D721Med (cell line): ENCODE results near the gene ZNF486.
"Not testable (repeated sequence)": the region's sequence is repeated elsewhere in the genome, so short reads cannot be mapped to it uniquely, and the experiment has no call there.

Experiments
- DNase-seq: peaks from one replicate; pipeline ENCODE4 v3.0.0; 2011; ENCODE audit warnings: low spot score; ENCODE audit not compliant: insufficient read length
- FAIRE-seq: peaks from 2 replicates; lab custom pipeline; 2011; peaks lifted over from hg19 to GRCh38; lab: Jason Lieb, UNC
- TF ChIP-seq, protein P1 (sequence below): IDR thresholded peaks from 2 replicates; pipeline ENCODE4 v1.5.1; 2012; ENCODE audit warnings: mild to moderate bottlenecking, control low read depth; ENCODE audit not compliant: insufficient read depth; ENCODE audit errors: missing control alignments

The ZNF486 gene

DNA sequence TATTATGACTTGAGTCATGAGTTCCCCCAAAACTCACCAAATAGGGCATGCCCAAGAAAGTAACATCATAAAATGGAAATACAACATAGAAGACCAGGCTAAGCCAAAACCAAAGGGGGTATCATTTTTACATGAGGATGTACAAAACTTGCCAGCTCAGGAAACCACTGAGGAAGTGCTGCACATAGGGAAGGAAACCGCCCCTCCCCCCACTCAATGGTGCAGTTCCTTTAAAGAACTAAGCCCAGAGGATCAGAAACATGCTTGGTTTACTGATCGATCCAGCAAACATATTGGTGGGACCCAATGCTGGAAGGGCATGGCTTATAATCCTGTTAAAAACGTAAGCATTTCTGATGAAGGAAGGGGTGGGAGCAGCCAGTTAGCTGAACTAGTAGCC is 4.2 kb upstream of the ZNF486 start:
- FAIRE-seq (no peak), DNase-seq (no peak)
- TF ChIP-seq, protein P1, sequence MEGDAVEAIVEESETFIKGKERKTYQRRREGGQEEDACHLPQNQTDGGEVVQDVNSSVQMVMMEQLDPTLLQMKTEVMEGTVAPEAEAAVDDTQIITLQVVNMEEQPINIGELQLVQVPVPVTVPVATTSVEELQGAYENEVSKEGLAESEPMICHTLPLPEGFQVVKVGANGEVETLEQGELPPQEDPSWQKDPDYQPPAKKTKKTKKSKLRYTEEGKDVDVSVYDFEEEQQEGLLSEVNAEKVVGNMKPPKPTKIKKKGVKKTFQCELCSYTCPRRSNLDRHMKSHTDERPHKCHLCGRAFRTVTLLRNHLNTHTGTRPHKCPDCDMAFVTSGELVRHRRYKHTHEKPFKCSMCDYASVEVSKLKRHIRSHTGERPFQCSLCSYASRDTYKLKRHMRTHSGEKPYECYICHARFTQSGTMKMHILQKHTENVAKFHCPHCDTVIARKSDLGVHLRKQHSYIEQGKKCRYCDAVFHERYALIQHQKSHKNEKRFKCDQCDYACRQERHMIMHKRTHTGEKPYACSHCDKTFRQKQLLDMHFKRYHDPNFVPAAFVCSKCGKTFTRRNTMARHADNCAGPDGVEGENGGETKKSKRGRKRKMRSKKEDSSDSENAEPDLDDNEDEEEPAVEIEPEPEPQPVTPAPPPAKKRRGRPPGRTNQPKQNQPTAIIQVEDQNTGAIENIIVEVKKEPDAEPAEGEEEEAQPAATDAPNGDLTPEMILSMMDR = no peak

DNA sequence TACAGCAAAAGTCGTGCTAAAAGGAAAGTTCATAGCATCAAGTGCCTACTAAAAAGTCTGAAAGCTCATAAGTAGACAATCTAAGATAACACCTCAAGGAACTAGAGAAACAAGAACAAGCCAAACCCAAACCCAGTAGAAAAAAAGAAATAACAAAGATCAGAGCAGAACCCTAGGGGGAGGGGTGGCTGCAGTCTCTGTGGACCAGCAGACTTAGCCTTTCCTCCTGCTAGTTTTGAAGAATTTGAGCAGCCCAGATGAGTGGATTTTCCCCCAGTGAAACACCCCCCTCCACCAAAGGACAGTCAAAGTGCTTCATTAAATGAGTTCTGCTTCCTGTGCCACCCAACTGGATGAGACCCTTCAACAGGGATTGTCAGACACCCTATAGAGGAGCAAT is 2.6 kb upstream of the ZNF486 start:
- TF ChIP-seq, protein P1 = no peak
- no peak for DNase-seq
- no peak for FAIRE-seq

DNA sequence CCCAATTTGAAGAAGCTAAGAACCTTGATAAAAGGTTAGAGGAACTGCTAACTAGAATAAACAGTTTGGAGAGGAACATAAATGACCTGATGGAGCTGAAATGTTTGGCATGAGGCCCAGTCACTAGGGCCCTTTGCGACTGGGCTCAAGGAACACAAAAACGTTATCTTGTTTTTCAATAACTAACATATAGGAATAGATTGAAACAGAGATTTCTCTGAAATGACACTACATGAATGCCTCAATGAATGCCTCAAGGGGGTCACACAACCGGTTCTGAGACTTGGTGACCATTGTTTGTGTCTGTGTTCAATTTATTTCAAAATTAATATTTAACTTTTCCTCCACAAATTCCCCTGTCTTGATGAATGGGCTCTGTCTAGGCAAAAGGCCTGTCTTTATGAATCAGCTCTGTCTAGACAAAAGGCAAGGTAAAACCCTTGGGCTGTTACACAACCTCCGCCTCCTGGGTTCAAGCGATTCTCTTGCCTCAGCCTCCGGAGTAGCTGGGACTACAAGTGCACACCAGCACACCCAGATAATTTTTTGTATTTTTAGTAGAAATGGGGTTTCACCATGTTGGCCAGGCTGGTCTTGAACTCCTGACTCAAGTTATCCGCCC is 932 bp upstream of the ZNF486 start:
- FAIRE-seq (no peak), DNase-seq (no peak)
- TF ChIP-seq, protein P1 = no peak

- FAIRE-seq = no peak
- TF ChIP-seq, protein P1 = no peak
- no peak for DNase-seq
Measured at GRCh38 chr19:20167651-20168122, 673 bp downstream of the ZNF486 start.

GRCh38 chr19:20171285-20171684 is 4.3 kb downstream of the ZNF486 start:
- FAIRE-seq (no peak), DNase-seq (no peak)
- TF ChIP-seq, protein P1 = no peak

- not testable (repeated sequence) for DNase-seq, FAIRE-seq
Measured at GRCh38 chr19:20175848-20176247, 8.8 kb downstream of the ZNF486 start.

GRCh38 chr19:20179956-20180355 is 12.9 kb downstream of the ZNF486 start:
- not testable (repeated sequence) for FAIRE-seq, DNase-seq

- TF ChIP-seq, protein P1 = no peak
- DNase-seq = no peak
- no peak for FAIRE-seq
Measured at GRCh38 chr19:20182222-20182785, 15.3 kb downstream of the ZNF486 start.
